Measurements from ENCODE around the gene ZNF133.

ZNF133 gene

DNA sequence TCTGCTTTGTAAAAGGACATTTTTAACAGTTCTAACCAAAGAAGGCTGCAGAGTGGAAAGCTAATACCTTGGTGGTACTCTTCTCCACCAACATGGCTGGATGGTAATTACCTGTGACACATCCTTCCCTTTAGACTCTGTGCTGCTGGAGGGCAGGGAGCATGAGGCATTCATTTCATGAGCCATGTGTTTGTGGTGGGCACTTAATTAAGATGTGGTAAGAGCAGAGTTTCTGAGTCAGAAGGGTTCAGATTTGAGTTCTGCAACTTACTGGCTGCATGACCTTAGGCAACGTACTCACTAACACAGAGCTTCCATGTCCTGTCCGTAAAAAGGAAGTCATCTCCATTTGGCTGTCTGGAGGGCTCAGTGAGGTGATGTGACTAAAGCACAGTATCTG is 9.1 kb upstream of the ZNF133 start:
- ATAC-seq = no peak
- TF ChIP-seq TOX (CRISPR knock-in tag; IDR thresholded peaks at IDR 0.05; ENCODE audit: borderline replicate concordance) = no peak
- TF ChIP-seq, protein P1, sequence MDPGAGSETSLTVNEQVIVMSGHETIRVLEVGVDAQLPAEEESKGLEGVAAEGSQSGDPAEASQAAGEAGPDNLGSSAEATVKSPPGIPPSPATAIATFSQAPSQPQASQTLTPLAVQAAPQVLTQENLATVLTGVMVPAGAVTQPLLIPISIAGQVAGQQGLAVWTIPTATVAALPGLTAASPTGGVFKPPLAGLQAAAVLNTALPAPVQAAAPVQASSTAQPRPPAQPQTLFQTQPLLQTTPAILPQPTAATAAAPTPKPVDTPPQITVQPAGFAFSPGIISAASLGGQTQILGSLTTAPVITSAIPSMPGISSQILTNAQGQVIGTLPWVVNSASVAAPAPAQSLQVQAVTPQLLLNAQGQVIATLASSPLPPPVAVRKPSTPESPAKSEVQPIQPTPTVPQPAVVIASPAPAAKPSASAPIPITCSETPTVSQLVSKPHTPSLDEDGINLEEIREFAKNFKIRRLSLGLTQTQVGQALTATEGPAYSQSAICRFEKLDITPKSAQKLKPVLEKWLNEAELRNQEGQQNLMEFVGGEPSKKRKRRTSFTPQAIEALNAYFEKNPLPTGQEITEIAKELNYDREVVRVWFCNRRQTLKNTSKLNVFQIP (CRISPR knock-in tag; IDR thresholded peaks at IDR 0.05; ENCODE audit: borderline replicate concordance, low read depth) = no peak
- TF ChIP-seq, protein P2, sequence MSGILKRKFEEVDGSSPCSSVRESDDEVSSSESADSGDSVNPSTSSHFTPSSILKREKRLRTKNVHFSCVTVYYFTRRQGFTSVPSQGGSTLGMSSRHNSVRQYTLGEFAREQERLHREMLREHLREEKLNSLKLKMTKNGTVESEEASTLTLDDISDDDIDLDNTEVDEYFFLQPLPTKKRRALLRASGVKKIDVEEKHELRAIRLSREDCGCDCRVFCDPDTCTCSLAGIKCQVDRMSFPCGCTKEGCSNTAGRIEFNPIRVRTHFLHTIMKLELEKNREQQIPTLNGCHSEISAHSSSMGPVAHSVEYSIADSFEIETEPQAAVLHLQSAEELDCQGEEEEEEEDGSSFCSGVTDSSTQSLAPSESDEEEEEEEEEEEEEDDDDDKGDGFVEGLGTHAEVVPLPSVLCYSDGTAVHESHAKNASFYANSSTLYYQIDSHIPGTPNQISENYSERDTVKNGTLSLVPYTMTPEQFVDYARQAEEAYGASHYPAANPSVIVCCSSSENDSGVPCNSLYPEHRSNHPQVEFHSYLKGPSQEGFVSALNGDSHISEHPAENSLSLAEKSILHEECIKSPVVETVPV (CRISPR knock-in tag; IDR thresholded peaks at IDR 0.05) = no peak
- TF ChIP-seq CSDC2 (CRISPR knock-in tag; IDR thresholded peaks at IDR 0.05) = no peak
- no peak for TF ChIP-seq ZFP3 (CRISPR knock-in tag; IDR thresholded peaks at IDR 0.05)
- TF ChIP-seq TCF4 (CRISPR knock-in tag; IDR thresholded peaks at IDR 0.05; ENCODE audit: borderline replicate concordance) = no peak
- no peak for TF ChIP-seq ZNF8 (CRISPR knock-in tag; IDR thresholded peaks at IDR 0.05)
- no peak for TF ChIP-seq ZC3H10 (CRISPR knock-in tag; IDR thresholded peaks at IDR 0.05)
- no peak for TF ChIP-seq RARB (CRISPR knock-in tag; IDR thresholded peaks at IDR 0.05)
- no peak for TF ChIP-seq ZFP30 (CRISPR knock-in tag; IDR thresholded peaks at IDR 0.05)
- TF ChIP-seq ESRRG (CRISPR knock-in tag; IDR thresholded peaks at IDR 0.05) = no peak
- TF ChIP-seq ZNF565 (CRISPR knock-in tag; conservative IDR thresholded peaks at IDR 0.05; ENCODE audit: low read depth) = no peak
- TF ChIP-seq, protein P3, sequence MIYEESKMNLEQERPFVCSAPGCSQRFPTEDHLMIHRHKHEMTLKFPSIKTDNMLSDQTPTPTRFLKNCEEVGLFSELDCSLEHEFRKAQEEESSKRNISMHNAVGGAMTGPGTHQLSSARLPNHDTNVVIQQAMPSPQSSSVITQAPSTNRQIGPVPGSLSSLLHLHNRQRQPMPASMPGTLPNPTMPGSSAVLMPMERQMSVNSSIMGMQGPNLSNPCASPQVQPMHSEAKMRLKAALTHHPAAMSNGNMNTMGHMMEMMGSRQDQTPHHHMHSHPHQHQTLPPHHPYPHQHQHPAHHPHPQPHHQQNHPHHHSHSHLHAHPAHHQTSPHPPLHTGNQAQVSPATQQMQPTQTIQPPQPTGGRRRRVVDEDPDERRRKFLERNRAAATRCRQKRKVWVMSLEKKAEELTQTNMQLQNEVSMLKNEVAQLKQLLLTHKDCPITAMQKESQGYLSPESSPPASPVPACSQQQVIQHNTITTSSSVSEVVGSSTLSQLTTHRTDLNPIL (CRISPR knock-in tag; IDR thresholded peaks at IDR 0.05; ENCODE audit: low read depth) = no peak
- TF ChIP-seq, protein P4, sequence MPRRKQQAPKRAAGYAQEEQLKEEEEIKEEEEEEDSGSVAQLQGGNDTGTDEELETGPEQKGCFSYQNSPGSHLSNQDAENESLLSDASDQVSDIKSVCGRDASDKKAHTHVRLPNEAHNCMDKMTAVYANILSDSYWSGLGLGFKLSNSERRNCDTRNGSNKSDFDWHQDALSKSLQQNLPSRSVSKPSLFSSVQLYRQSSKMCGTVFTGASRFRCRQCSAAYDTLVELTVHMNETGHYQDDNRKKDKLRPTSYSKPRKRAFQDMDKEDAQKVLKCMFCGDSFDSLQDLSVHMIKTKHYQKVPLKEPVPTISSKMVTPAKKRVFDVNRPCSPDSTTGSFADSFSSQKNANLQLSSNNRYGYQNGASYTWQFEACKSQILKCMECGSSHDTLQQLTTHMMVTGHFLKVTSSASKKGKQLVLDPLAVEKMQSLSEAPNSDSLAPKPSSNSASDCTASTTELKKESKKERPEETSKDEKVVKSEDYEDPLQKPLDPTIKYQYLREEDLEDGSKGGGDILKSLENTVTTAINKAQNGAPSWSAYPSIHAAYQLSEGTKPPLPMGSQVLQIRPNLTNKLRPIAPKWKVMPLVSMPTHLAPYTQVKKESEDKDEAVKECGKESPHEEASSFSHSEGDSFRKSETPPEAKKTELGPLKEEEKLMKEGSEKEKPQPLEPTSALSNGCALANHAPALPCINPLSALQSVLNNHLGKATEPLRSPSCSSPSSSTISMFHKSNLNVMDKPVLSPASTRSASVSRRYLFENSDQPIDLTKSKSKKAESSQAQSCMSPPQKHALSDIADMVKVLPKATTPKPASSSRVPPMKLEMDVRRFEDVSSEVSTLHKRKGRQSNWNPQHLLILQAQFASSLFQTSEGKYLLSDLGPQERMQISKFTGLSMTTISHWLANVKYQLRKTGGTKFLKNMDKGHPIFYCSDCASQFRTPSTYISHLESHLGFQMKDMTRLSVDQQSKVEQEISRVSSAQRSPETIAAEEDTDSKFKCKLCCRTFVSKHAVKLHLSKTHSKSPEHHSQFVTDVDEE (CRISPR knock-in tag; IDR thresholded peaks at IDR 0.05) = no peak
- TF ChIP-seq, protein P5, sequence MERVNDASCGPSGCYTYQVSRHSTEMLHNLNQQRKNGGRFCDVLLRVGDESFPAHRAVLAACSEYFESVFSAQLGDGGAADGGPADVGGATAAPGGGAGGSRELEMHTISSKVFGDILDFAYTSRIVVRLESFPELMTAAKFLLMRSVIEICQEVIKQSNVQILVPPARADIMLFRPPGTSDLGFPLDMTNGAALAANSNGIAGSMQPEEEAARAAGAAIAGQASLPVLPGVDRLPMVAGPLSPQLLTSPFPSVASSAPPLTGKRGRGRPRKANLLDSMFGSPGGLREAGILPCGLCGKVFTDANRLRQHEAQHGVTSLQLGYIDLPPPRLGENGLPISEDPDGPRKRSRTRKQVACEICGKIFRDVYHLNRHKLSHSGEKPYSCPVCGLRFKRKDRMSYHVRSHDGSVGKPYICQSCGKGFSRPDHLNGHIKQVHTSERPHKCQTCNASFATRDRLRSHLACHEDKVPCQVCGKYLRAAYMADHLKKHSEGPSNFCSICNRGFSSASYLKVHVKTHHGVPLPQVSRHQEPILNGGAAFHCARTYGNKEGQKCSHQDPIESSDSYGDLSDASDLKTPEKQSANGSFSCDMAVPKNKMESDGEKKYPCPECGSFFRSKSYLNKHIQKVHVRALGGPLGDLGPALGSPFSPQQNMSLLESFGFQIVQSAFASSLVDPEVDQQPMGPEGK (CRISPR knock-in tag; IDR thresholded peaks at IDR 0.05; ENCODE audit: borderline replicate concordance) = no peak
- TF ChIP-seq ZNF70 (CRISPR knock-in tag; IDR thresholded peaks at IDR 0.05) = no peak

DNA sequence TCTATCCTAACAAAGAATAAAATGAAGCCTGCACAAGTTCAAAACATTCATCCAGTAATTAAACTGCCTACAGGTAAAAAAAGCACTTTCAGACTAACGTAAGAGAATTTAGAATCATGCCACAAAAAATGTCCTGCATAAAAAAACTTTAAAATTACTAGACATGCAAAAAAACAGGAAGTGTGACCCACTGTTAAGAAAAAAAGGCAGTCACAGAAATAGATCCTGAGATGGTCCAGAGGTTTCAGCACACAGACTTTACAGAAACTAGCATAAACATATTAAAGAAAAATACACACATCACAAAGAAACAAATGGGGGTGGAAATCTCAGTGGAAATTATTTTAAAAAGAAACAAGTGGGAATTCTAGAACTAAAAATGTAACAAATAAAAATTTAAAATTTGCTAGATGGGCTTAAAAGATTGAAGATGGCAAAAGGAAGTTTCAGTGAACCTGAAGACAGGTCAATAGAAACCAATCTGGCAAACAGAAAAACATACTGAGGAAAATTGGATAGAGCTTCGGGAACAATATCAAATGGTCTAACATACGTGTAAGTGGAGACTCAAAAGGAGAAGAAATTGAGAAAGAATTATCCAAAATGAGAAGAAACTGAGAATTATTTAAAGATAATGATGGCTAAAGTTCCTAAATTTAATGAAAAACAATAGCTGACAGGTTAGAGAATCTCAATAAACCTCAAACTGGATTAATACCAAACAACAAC is 3.4 kb upstream of the ZNF133 start:
- ATAC-seq = no peak
- TF ChIP-seq SNAI2 (CRISPR knock-in tag; IDR thresholded peaks at IDR 0.05) (no peak), ZNF70 (CRISPR knock-in tag; IDR thresholded peaks at IDR 0.05) (no peak), ZC3H10 (CRISPR knock-in tag; IDR thresholded peaks at IDR 0.05) (no peak), OSR1 (CRISPR knock-in tag; IDR thresholded peaks at IDR 0.05) (no peak), ZNF8 (CRISPR knock-in tag; IDR thresholded peaks at IDR 0.05) (no peak), CSDC2 (CRISPR knock-in tag; IDR thresholded peaks at IDR 0.05) (no peak), ESRRG (CRISPR knock-in tag; IDR thresholded peaks at IDR 0.05) (no peak), ARNTL (CRISPR knock-in tag; IDR thresholded peaks at IDR 0.05; ENCODE audit: borderline replicate concordance, low read depth) (no peak), TCF4 (CRISPR knock-in tag; IDR thresholded peaks at IDR 0.05; ENCODE audit: borderline replicate concordance) (no peak), TOX (CRISPR knock-in tag; IDR thresholded peaks at IDR 0.05; ENCODE audit: borderline replicate concordance) (no peak), RARB (CRISPR knock-in tag; IDR thresholded peaks at IDR 0.05) (no peak), ISL1 (CRISPR knock-in tag; IDR thresholded peaks at IDR 0.05) (no peak)
- TF ChIP-seq, protein P1 (CRISPR knock-in tag; IDR thresholded peaks at IDR 0.05; ENCODE audit: borderline replicate concordance, low read depth) = no peak
- TF ChIP-seq, protein P5 (CRISPR knock-in tag; IDR thresholded peaks at IDR 0.05; ENCODE audit: borderline replicate concordance) = no peak
- TF ChIP-seq, protein P2 (CRISPR knock-in tag; IDR thresholded peaks at IDR 0.05) = no peak
